Measurements from ENCODE around the gene ATF6. TPM values are rescaled to one million over a fixed set of nuclear protein-coding genes. Genes with fewer than 3 reads are reported as not detected.
A peak's percentile ranks its signal among the peaks of the same experiment; 100 is the strongest.

Gene ATF6
- total RNA-seq, 3 donors from 2014 or later = 31.0 to 56.1 (median 34.1) TPM

DNA sequence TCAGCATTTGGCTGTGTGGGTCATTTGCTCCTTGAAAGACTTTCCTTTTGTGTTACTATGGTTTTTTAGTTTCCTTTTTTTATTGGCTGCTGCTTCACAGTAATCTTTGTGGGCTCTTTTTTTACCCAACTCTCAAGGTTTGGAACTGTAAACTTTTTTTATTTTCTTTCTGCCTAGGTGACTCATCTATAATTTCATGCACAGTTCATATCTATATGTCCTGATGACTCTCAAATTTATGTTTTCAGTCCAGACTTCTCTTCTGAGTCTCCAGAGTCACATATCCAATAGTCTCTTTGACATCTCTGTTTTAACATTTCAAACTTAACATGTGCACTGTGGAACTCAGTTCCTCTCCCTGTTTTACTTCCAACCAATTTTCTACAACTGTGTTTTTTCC lies 83.4 kb downstream of the ATF6 start:
- H3K27ac ChIP-seq = no peak overlapping the region
- H3K27me3 ChIP-seq = no peaks in the 10 kb centered on the region
- DNase-seq (ENCODE audit: low spot score in 2 of 2) = no peak
- H3K4me3 ChIP-seq = no peak overlapping the region
- TF ChIP-seq POLR2A (IDR thresholded peaks at IDR 0.05) (no peak), POLR2AphosphoS5 (IDR thresholded peaks at IDR 0.05) (no peak)
- TF ChIP-seq, protein P1, sequence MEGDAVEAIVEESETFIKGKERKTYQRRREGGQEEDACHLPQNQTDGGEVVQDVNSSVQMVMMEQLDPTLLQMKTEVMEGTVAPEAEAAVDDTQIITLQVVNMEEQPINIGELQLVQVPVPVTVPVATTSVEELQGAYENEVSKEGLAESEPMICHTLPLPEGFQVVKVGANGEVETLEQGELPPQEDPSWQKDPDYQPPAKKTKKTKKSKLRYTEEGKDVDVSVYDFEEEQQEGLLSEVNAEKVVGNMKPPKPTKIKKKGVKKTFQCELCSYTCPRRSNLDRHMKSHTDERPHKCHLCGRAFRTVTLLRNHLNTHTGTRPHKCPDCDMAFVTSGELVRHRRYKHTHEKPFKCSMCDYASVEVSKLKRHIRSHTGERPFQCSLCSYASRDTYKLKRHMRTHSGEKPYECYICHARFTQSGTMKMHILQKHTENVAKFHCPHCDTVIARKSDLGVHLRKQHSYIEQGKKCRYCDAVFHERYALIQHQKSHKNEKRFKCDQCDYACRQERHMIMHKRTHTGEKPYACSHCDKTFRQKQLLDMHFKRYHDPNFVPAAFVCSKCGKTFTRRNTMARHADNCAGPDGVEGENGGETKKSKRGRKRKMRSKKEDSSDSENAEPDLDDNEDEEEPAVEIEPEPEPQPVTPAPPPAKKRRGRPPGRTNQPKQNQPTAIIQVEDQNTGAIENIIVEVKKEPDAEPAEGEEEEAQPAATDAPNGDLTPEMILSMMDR (IDR thresholded peaks at IDR 0.05) = no peak
- H3K4me1 ChIP-seq = no peaks in the 10 kb centered on the region
- no peaks in the 10 kb centered on the region for H3K9me3 ChIP-seq
- intact Hi-C loops (cut with DNase I; ENCODE audit: low total_unique reads) = no loop called here
- peaks cover 4% of the 10 kb centered on the region for H3K36me3 ChIP-seq

DNA sequence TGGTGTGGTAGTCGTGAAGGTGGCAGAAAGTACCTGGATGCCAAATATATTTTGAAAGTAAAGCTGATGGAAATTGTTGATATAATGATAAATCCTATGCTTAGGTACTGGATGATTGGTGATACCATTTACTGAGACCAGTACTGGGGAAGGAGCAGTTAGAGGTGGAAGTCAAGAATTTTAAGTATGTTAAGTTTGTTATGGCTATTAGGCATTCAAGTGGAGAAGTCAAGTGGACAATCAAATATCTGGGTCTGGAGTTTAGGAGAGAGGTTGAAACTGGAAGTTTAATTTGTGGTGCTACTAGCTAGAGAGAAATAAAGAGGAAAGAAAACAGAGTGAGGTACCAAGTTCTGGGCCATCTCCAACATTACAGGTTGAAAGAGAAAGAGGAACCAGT lies 89.1 kb downstream of the ATF6 start:
- intact Hi-C loops (cut with DNase I; ENCODE audit: low total_unique reads) = no loop called here
- no peak overlapping the region for H3K27ac ChIP-seq
- no peak overlapping the region for H3K4me3 ChIP-seq
- H3K4me1 ChIP-seq = no peaks in the 10 kb centered on the region
- H3K9me3 ChIP-seq = no peaks in the 10 kb centered on the region
- no peaks in the 10 kb centered on the region for H3K27me3 ChIP-seq
- DNase-seq (ENCODE audit: low spot score in 2 of 2) = no peak
- TF ChIP-seq POLR2AphosphoS5 (IDR thresholded peaks at IDR 0.05) (no peak), POLR2A (IDR thresholded peaks at IDR 0.05) (no peak)
- TF ChIP-seq, protein P1 (IDR thresholded peaks at IDR 0.05) = no peak
- peaks cover 4% of the 10 kb centered on the region for H3K36me3 ChIP-seq

DNA sequence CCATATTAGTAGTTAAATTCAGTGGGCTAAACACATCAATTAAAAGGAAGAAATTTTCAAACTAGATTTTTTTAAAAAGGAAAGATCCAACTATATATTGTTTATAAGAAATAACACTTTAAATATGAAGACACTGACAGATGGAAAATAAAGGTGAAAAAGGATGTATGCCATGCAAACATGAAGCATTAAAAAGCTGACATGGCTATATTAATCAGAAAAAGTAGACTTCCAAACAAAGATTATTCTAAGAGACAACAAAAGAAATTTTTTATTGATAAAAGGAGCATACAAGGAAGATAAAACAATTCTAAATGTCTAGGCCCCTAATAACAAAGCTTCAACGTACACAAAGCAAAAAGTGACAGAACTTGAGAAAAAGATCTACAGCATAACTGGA lies 92.2 kb downstream of the ATF6 start:
- H3K36me3 ChIP-seq = peaks cover 4% of the 10 kb centered on the region
- DNase-seq (ENCODE audit: low spot score in 2 of 2) = no peak
- no peaks in the 10 kb centered on the region for H3K4me1 ChIP-seq
- no peak overlapping the region for H3K4me3 ChIP-seq
- no peaks in the 10 kb centered on the region for H3K9me3 ChIP-seq
- intact Hi-C loops (cut with DNase I; ENCODE audit: low total_unique reads) = no loop called here
- TF ChIP-seq POLR2AphosphoS5 (IDR thresholded peaks at IDR 0.05) = no peak
- TF ChIP-seq, protein P1 (IDR thresholded peaks at IDR 0.05) = no peak
- no peak for TF ChIP-seq POLR2A (IDR thresholded peaks at IDR 0.05)
- H3K27me3 ChIP-seq = no peaks in the 10 kb centered on the region
- H3K27ac ChIP-seq = no peak overlapping the region

DNA sequence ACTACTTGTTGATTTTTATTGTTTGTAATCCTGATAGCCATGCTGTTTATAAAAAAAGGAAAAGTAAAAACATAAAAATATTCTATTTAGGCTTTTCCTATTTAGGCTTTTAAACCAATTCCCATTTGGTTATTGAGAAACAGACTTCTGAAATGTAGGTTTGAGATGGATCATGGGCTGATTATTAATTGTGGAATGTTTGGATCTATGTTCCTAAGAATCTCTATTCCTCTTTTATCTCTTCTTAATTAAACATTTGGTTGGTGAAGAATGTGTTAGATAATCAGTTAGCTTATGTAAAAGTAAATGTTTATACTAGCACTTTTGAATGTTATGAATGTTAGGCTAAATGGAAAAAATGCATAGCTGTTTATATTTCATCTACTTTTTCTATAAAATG lies 97.4 kb downstream of the ATF6 start:
- Histone ChIP-seq H3K36me3 (no peaks in the 10 kb centered on the region), H3K27me3 (no peaks in the 10 kb centered on the region), H3K27ac (no peak overlapping the region), H3K4me3 (no peak overlapping the region), H3K9me3 (no peaks in the 10 kb centered on the region), H3K4me1 (no peaks in the 10 kb centered on the region)
- TF ChIP-seq POLR2AphosphoS5 (IDR thresholded peaks at IDR 0.05) (no peak), POLR2A (IDR thresholded peaks at IDR 0.05) (no peak)
- TF ChIP-seq, protein P1 (IDR thresholded peaks at IDR 0.05) = no peak
- DNase-seq (ENCODE audit: low spot score in 2 of 2) = no peak
- intact Hi-C loops (cut with DNase I; ENCODE audit: low total_unique reads) = no loop called here

DNA sequence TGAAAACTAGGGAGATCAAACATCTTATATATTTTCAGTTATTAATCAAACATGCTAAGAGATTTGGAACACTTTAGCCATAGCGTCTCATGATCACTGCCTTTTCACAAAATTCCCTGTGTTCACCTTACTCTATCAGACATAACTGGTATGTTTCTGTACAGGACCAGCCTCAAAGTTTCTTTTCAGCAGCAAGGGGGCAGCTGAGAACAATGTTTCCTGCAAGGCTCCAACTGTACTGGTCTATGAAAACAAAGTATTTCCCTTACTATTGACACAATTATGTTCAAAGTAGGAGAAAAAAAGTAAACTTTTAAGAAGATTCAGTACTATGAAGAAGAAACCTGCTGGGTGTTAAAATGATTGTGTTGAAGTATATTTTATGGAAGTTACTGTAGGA lies 98.5 kb downstream of the ATF6 start:
- H3K27ac ChIP-seq = no peak overlapping the region
- H3K4me1 ChIP-seq = no peaks in the 10 kb centered on the region
- DNase-seq (ENCODE audit: low spot score in 2 of 2) = no peak
- intact Hi-C loops (cut with DNase I; ENCODE audit: low total_unique reads) = no loop called here
- no peaks in the 10 kb centered on the region for H3K36me3 ChIP-seq
- no peak overlapping the region for H3K4me3 ChIP-seq
- no peaks in the 10 kb centered on the region for H3K27me3 ChIP-seq
- TF ChIP-seq, protein P1 (IDR thresholded peaks at IDR 0.05) = peak in 1 of 3 donors; percentile 14
- TF ChIP-seq POLR2AphosphoS5 (IDR thresholded peaks at IDR 0.05) = no peak
- no peaks in the 10 kb centered on the region for H3K9me3 ChIP-seq

Data from breast epithelium (tissue), 4 donors.